EL (cell line): ENCODE results near the gene RIPK3.
"Not testable (repeated sequence)": the region's sequence is repeated elsewhere in the genome, so short reads cannot be mapped to it uniquely, and the experiment has no call there.

Source experiments
- DNase-seq: peaks from one replicate; pipeline ENCODE4 v3.0.0-alpha.2; 2016

RIPK3 gene

DNA sequence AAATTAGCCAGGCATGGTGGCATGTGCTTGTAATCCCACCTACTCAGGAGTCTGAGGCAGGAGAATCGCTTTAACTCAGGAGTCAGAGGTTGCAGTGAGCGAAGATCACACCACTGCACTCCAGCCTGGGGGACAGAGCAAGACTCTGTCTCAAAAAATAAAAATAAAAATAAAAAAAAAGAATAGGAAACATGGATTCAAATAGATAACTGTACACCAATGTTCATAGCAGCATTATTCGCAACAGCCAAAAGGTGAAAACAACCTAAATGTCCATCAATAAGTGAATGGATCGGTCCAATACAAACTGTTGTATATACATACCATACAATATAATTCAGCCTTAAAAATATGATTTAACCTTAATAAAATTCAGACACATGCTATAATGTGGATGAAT, 3.1 kb upstream of the RIPK3 start:
- no peak for DNase-seq

DNA sequence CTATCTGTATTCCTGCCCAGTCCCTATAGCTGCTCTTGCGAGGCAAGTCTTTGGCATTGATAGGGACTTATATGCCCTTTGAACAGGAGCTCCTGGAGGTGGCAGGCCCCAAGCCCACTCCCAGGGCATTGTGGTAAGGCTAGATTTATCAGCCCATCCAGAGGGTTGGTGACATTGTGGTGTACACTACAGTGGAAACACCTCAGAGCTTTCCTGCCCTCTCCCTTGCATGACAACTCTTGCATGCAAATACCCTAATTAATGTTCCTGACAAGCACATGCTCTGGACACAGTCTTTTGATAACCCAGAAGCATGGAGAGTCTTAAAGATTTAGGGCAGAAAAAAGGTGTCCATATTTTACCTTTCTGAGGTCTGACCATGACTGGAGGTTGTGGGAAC, 815 bp upstream of the RIPK3 start:
- DNase-seq, result no peak

- no peak for DNase-seq
These were observed 948 bp downstream of the RIPK3 start for GRCh38 chr14:24338843-24339242.

DNA sequence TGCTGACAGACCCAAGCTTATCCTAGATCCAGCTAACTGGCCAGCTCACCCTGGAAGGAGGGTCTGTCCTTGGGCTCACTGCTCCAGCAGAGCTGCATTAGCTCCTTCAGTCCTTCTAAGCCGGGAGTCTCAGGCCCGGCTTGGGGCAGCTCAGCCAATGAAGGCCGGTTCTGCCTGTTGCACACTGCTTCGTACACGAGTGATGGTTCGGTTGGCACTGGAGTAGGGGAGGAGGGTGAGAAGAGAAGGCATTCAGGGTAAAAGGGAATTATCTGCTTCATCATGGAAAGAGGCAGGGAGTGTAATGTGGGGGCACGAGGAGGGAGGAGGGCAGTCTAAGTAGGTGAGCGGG, 2.0 kb downstream of the RIPK3 start:
- DNase-seq, result no peak

GRCh38 chr14:24337144-24337823, 2.5 kb downstream of the RIPK3 start:
- DNase-seq, result no peak

DNA sequence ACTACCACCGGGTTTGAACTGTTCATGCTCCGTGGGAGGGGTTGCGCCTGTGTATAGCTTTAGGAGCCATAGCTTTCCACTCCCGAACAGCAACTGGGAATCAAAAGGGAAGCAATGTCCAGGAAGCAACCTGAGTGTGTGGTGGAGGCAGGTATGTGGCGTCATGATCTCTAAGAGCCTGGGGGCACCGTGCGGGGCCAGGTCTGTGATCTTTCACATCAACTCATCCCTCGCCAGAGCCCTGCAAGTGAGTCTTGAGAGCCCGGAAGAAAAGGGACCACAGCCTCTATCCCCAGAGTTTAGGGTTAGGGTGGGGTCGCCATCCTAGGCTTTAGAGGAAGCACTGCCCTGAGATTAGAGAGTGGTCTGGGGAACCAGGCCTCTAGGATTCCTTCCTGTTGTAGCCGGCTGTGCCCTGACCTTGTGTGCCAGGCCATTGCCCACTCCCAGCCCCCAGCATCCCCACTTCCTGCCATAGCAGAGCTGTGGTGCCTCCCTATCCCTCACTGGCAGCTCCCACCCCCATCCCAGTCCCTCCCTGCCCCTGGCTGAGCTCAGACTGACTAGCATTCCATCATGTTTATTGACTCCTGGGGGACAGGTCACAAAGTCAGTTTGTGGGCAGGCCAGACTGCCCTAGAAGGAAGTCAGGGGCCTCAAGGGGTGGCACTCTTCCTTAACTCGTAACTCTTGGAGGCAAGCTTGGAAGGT, 4.2 kb downstream of the RIPK3 start:
- DNase-seq, result peak; percentile 49

- peak; percentile 25 for DNase-seq
These were observed 5.1 kb downstream of the RIPK3 start, which contains the start of gene ADCY4 for GRCh38 chr14:24334431-24335291. Gene ADCY4 (minus strand): TSS chr14:24335071. CDS start chr14:24334652, 419 bp downstream.

GRCh38 chr14:24332268-24332993, 7.4 kb downstream of the RIPK3 start:
- peak; percentile 63 for DNase-seq

- DNase-seq, result no peak
These were observed 8.0 kb downstream of the RIPK3 start for GRCh38 chr14:24331731-24332267.

DNA sequence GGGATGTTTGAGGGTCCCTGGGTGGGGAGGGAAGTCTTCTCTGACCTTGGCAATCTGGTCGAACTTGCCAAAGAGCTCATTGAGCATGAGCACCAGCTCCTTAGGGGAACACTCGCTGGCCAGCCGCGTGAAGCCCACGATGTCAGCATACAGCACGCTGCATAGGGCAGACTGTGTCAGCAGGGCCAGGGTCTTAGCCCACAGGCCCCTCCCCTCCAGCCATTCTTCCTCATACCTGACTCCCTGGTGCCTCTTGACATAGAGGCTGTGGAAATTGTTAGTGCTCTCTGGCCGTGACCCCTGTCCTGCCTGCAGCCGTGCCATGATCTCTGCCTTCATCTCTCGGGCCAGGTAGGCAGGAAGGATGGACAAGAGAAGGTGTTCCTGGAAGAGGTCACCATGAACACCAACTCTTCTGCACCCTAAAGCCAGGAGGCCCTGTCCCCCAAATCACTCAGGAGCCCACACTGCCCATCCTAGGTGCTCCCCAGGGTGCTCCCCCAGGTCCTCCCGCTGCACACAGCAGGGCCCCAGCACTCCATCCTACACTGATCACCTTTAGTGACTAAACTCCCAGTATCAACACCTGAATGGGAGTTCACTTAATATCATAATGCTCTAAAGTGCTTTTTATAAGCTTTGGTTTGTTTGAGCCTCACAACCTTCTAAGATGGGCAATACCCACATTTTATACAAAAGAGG, 8.7 kb downstream of the RIPK3 start:
- DNase-seq, result no peak

DNA sequence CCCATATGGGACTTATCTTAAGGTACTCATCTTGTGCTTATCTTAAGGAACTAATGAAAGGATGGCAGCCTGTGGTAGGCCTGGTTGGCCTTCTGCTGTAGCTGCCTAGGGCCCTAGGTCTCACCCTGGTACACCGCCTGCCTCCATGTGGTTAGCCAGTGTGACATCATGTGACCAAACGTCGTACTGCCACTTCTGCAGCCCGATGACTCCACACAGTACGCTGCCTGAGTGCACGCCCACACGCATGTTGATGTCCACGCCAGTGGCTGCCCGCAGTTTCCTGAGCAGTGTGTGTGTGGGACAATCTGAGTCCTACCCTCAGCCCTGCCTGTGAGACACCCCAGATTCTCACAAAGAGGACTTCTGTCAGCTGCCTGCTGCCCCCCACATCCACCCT, 10.1 kb downstream of the RIPK3 start:
- DNase-seq, result no peak

- DNase-seq, result no peak
These were observed 10.6 kb downstream of the RIPK3 start for GRCh38 chr14:24329073-24329663.

- not testable (repeated sequence) for DNase-seq
These were observed 11.9 kb downstream of the RIPK3 start for GRCh38 chr14:24327914-24328313.

DNA sequence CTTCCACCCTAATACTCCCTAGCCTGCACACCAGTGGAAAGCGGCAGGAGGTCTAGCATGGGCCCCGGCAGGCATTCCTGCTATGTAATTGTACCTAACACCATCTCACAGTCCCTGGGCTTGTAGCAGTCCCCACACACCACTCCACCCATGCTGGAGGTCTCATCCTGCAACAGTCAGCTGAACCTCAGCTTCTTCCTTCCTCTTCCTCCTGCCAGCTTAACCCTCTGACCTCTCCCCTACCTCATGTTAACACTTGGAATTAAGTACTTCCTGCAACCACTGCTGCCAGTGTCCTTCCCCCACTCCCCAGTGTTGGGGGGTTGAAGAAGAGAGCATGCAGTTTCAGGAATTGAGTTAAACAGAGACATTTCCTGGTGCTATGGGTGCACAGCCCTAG, 12.5 kb downstream of the RIPK3 start:
- no peak for DNase-seq

GRCh38 chr14:24325963-24326362, 13.8 kb downstream of the RIPK3 start:
- DNase-seq, result no peak

GRCh38 chr14:24325041-24325530, 14.7 kb downstream of the RIPK3 start:
- no peak for DNase-seq

- no peak for DNase-seq
These were observed 15.8 kb downstream of the RIPK3 start for GRCh38 chr14:24324024-24324423.

DNA sequence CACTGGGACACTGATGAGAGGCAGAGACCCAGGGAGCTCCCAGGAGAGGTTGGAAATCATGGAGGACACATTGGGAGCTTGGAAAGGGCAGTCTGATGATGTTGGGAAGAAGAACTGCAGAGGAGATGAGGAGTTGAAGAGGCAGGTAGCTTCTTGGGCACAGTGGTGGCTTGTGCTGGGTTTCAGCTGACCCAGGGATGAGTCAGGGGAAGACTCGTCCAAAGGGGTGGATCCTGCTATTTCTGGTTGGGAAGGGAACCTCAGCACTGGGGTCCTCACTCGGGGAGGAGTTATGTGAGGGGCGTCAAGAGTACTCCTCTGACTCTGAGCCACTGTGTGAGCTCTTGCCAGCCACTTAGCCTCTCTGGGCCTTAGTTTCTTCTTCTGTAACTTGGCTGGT, 16.4 kb downstream of the RIPK3 start:
- no peak for DNase-seq

GRCh38 chr14:24322672-24323071, 17.1 kb downstream of the RIPK3 start:
- no peak for DNase-seq

- no peak for DNase-seq
These were observed 18.4 kb downstream of the RIPK3 start for GRCh38 chr14:24321212-24321975.
